ENCODE measurements around the gene SART1.

GRCh38 chr11:65931773-65932557 is 29.6 kb upstream of the SART1 start:
- TF ChIP-seq MYC (IDR thresholded peaks at IDR 0.05; ENCODE audit: insufficient read depth, insufficient read length, insufficient replicate concordance, low read length, severe bottlenecking) (no peak), EZH2 (IDR thresholded peaks at IDR 0.05; ENCODE audit: borderline replicate concordance, control insufficient read depth, low read depth, low read length) (no peak), REST (IDR thresholded peaks at IDR 0.05; ENCODE audit: low read depth, low read length) (no peak), POLR2AphosphoS5 (IDR thresholded peaks at IDR 0.05; ENCODE audit: low read length) (no peak), DPF2 (IDR thresholded peaks at IDR 0.05) (no peak), POLR2A (IDR thresholded peaks at IDR 0.05; ENCODE audit: low read depth, low read length) (no peak), NFYB (IDR thresholded peaks at IDR 0.05; ENCODE audit: insufficient read depth, low read depth, low read length) (no peak), E2F8 (IDR thresholded peaks at IDR 0.05; ENCODE audit: low read depth, partially characterized antibody) (no peak), CTCF (IDR thresholded peaks at IDR 0.05 in 2 of 3, conservative IDR thresholded peaks at IDR 0.05 in 1 of 3; ENCODE audit: control insufficient read depth in 2 of 3, extremely low read depth in 1 of 3, insufficient read depth in 1 of 3, low read depth in 3 of 3, low read length in 3 of 3) (0 out of 6 replicates have a peak, but pooled peaks of 1 of the 3 experiments have one; percentile 4), ZNF687 (IDR thresholded peaks at IDR 0.05) (no peak), EP300 (IDR thresholded peaks at IDR 0.05; ENCODE audit: borderline replicate concordance in 1 of 2, control insufficient read depth in 1 of 2, low read depth in 2 of 2, low read length in 2 of 2) (no peak)

Data from GM12878 (cell line).